Brain microvascular endothelial cell (primary cell): ENCODE data around the gene DDX23.

ENCODE experiments used
- DNase-seq: peaks from one replicate; pipeline ENCODE4 v3.0.0-alpha.2; 2020
- H3K27ac ChIP-seq: fragments of 250-450 bp; sonication (Bioruptor Pico); 2 replicates; pipeline ENCODE4 v1.5.1; 2020; ENCODE audit warnings: mild to moderate bottlenecking, moderate library complexity
- H3K27me3 ChIP-seq: fragments of 250-450 bp; sonication (Bioruptor Pico); replicated peaks from 2 replicates; pipeline ENCODE4 v1.5.1; 2020; ENCODE audit warnings: mild to moderate bottlenecking
- H3K36me3 ChIP-seq: fragments of 250-450 bp; sonication (Bioruptor Pico); replicated peaks from 2 replicates; pipeline ENCODE4 v1.5.1; 2020; ENCODE audit warnings: mild to moderate bottlenecking
- H3K4me3 ChIP-seq: 2 replicates; pipeline ENCODE4 v1.5.1; 2011; ENCODE audit warnings: low read depth, mild to moderate bottlenecking, control low read depth, low read length, moderate library complexity
- in situ Hi-C: cut with HindIII; loops from 2 replicates; pipeline ENCODE4 v1.10.0; 2017; ENCODE audit warnings: low sequenced_read_pairs, low pct_ligation_motif_present
- TF ChIP-seq, protein P1 (sequence below): IDR thresholded peaks from 2 replicates; pipeline ENCODE4 v1.5.1; 2011; ENCODE audit warnings: low read depth, mild to moderate bottlenecking, moderate library complexity, low read length, control low read depth, inconsistent platforms; ENCODE audit errors: missing control alignments

Gene DDX23

DNA sequence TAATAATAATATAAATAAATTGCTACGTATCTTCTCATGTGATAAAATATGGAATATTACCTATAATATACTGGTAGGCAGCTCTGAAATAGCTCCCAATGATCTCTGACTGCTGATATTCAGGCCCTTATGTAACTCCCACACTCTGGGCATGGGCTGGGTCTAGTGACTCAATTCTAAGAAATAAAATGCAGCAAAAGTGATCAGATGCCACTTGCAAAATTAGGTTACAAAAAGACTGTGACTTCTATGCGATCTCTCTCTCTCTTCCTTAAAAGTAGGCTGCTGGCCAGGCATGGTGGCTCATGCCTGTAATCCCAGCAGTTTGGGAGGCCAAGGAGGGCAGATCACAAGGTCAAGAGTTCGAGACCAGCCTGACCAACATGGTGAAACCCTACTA, 44.0 kb downstream of the DDX23 start:
- in situ Hi-C loops, result no loop called here
- TF ChIP-seq, protein P1, sequence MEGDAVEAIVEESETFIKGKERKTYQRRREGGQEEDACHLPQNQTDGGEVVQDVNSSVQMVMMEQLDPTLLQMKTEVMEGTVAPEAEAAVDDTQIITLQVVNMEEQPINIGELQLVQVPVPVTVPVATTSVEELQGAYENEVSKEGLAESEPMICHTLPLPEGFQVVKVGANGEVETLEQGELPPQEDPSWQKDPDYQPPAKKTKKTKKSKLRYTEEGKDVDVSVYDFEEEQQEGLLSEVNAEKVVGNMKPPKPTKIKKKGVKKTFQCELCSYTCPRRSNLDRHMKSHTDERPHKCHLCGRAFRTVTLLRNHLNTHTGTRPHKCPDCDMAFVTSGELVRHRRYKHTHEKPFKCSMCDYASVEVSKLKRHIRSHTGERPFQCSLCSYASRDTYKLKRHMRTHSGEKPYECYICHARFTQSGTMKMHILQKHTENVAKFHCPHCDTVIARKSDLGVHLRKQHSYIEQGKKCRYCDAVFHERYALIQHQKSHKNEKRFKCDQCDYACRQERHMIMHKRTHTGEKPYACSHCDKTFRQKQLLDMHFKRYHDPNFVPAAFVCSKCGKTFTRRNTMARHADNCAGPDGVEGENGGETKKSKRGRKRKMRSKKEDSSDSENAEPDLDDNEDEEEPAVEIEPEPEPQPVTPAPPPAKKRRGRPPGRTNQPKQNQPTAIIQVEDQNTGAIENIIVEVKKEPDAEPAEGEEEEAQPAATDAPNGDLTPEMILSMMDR, result no peak

DNA sequence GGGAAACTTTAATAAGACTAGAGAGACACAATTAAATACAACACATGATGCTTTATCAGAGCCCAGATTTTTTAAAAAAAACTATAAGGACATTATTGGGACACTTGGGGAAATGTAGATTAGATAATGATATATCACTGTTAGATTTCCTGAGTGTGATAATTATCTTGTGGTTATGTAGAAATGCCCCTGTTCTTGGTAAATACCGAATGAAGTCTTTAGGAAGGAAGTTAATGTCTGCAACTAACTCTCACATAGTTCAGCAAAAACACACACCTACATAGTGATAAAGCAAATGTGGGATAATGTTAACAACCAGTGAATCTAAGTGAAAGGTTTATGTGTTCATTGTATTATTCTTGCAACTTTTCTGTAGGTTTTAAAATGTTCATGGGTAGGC, 48.3 kb downstream of the DDX23 start:
- DNase-seq, result no peak
- in situ Hi-C loops, result no loop called here
- Histone ChIP-seq H3K4me3 (no peak overlapping the region), H3K36me3 (no peaks in the 10 kb centered on the region), H3K27ac (no peak overlapping the region), H3K27me3 (no peaks in the 10 kb centered on the region)
- TF ChIP-seq, protein P1, result no peak

More for the DNA sequence above, 44.0 kb downstream of the DDX23 start:
- Histone ChIP-seq H3K36me3 (no peaks in the 10 kb centered on the region), H3K4me3 (no peak overlapping the region), H3K27ac (no peak overlapping the region), H3K27me3 (no peaks in the 10 kb centered on the region)
- no peak for DNase-seq

DNA sequence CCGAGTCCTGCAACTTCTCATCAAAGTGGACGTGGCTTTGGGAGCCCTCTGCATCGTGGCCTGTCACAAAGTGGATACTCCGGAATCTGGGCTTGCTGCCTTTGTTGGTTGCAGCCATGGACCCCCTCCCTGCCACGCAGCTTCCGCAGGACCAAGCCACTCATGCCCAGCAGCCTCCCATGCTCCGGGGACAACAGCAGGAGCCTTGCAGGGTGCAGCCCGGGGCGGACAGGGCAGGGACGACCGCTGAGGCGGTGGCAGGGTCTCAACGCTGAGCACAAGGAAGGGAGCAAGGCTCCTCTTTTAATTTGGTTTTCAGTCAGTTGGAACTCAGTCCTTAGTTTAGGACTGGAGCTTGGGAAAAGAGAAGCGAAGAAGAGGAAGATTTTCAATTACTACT, 51.0 kb downstream of the DDX23 start:
- DNase-seq, result no peak
- Histone ChIP-seq H3K36me3 (no peaks in the 10 kb centered on the region), H3K27me3 (no peaks in the 10 kb centered on the region), H3K4me3 (no peak overlapping the region), H3K27ac (no peak overlapping the region)
- in situ Hi-C loops, result no loop called here
- TF ChIP-seq, protein P1, result no peak

DNA sequence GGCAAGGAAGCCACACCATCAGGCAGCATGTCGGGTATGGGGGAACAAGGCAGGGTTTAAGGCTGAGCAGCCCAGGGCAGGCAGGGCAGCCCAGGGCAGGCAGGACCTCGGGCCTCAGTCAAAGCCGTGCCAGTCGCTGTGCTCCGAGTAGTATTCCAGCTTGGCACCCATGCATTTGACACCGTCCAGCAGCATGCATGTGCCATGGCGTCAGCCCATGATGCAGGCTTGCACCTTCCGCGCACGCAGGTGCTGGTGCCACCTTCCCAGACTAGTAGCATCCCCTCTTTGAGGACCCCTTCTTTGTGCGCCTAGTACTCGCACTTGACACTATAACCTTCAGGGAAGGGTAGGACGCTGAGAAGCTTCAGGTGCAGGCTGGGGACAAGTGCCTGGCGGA, 51.5 kb downstream of the DDX23 start:
- in situ Hi-C loops, result no loop called here
- DNase-seq, result no peak
- Histone ChIP-seq H3K27ac (no peak overlapping the region), H3K36me3 (no peaks in the 10 kb centered on the region), H3K4me3 (no peak overlapping the region), H3K27me3 (no peaks in the 10 kb centered on the region)
- TF ChIP-seq, protein P1, result no peak

DNA sequence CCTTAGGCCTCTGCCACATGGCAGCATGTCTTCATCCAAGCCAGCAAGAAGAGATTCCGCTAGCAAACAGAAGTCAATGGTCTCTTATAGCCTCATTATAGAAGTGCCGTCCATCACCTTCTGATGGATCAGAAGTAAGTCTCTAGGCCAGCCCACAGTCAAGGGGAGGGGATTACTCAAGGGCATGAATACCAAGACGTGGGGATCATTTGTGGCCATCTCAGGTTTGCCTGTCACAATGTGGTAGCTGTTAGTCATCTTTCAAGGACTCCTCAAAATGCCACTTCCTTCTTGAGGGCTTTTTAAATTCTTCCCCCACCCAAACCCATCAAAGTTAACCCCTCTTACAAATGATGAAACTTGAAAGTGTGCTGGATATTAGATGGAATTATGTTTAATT, 55.0 kb downstream of the DDX23 start:
- DNase-seq, result no peak
- H3K27ac ChIP-seq, result no peak overlapping the region
- H3K27me3 ChIP-seq, result no peaks in the 10 kb centered on the region
- in situ Hi-C loops, result no loop called here
- H3K4me3 ChIP-seq, result no peak overlapping the region
- H3K36me3 ChIP-seq, result no peaks in the 10 kb centered on the region
- TF ChIP-seq, protein P1, result no peak

DNA sequence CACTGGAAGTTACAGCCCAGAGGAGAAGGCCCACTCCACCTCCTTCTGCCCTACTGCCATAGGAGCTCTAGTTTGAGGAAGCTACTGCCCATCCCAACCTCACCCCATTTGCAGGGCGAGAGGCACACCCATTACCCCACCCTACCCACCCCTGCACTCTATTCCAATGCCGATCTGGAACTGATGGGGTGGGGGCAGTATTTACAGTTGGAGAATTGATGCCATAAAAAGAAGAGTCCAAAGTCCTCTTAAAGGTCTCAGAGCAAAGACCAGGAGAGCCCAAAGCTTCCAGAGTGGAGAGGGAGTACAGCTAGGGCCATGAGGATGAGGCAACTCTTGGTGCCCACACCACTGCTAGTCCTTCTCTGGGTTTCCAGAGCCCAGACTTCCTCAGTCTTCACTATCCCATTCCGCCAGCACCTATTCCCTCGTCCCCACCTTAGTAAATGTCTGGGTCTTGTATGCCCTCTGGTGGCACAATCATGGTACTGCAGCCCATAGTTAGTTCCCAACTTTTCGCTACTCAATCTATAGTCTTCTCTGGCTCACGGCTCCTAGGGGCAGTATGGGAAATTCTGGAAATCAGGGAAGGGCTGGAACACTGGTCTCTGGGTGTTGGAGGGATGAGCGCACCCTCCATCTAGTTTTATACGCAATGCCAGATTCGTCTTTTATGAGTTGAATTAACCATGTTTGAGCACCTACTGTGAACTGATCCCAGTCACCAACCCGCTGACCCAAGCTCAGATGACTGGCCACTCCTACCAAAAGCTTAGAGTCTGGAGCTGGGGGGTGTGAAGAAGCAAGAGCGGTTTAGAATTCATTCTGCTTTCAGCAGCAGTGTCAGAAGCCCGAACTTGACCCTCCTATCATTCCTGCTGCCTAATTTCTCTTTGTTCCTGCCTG, 56.2 kb downstream of the DDX23 start:
- no peak overlapping the region for H3K4me3 ChIP-seq
- no peaks in the 10 kb centered on the region for H3K36me3 ChIP-seq
- in situ Hi-C loops, result no loop called here
- no peak overlapping the region for H3K27ac ChIP-seq
- peak; percentile 66 for DNase-seq
- TF ChIP-seq, protein P1, result peak; percentile 96
- H3K27me3 ChIP-seq, result no peaks in the 10 kb centered on the region
